ENCODE results near the gene IST1. TPM values are rescaled to one million over a fixed set of nuclear protein-coding genes. Genes with fewer than 3 reads are reported as not detected.
"Not testable (repeated sequence)": the region's sequence is repeated elsewhere in the genome, so short reads cannot be mapped to it uniquely, and the experiment has no call there.

IST1 gene
- total RNA-seq, 1 donor from 2014 or later: 167 TPM

DNA sequence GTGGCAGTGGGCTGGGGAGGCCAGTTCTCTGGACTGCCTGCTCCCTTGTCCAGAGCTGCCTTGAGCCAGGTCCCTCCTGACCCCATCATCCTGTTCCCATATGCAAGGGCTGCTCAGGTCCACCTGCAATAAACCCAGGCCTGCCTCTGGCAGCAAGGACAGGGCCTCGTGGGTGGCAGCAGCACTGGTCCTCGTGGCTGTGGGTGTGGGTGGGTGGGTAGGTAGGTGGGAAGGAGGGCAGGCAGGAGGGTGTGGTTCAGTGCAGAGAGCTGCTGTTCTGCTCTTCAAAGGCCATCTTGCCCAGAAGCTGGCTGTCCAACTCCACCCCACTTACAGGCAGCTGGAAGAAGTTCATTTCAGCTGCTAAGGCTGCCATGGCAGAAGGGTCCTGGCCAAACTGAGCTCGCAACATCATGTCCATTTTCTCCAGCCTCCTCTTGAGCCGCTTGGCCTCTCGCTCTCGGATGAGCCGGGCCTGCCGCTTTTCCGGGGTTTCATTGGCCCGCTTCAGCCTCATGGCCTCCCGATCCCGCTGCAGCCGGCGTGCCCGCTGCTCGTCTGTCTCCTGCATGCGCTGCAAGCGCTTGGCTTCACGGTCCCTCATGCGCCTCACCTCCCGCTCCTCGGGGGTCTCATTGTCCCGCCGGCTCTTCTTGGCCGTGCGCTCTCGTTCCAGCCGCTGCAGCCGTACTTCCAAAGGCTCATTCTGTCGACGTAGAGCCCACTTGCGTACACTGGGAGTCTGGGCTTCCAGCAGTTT, 35.4 kb upstream of the IST1 start:
- H3K36me3 Mint-ChIP-seq (ENCODE audit: low read depth): peaks cover 42% of the 10 kb centered on the region
- H3K27me3 Mint-ChIP-seq (ENCODE audit: low read depth): no peaks in the 10 kb centered on the region
- H3K4me1 Mint-ChIP-seq (ENCODE audit: low read depth): peaks cover 10% of the 10 kb centered on the region
- no peaks in the 10 kb centered on the region for H3K9me3 Mint-ChIP-seq
- intact Hi-C loops (cut with micrococcal nuclease): no loop called here
- no peak for DNase-seq (ENCODE audit: low spot score)
- H3K27ac Mint-ChIP-seq: no peak overlapping the region
- no peak overlapping the region for H3K4me3 Mint-ChIP-seq (ENCODE audit: low read depth)

GRCh38 chr16:71863995-71864394, 31.3 kb upstream of the IST1 start:
- DNase-seq (ENCODE audit: low spot score): no peak
- Mint-ChIP-seq H3K27ac (no peak overlapping the region), H3K9me3 (no peaks in the 10 kb centered on the region), H3K27me3 (ENCODE audit: low read depth) (no peaks in the 10 kb centered on the region), H3K4me3 (ENCODE audit: low read depth) (no peak overlapping the region), H3K4me1 (ENCODE audit: low read depth) (peaks cover 2% of the 10 kb centered on the region), H3K36me3 (ENCODE audit: low read depth) (peaks cover 39% of the 10 kb centered on the region)
- intact Hi-C loops (cut with micrococcal nuclease): no loop called here

- H3K27me3 Mint-ChIP-seq (ENCODE audit: low read depth): no peaks in the 10 kb centered on the region
- peaks cover 36% of the 10 kb centered on the region for H3K36me3 Mint-ChIP-seq (ENCODE audit: low read depth)
- peaks cover 5% of the 10 kb centered on the region for H3K4me1 Mint-ChIP-seq (ENCODE audit: low read depth)
- DNase-seq (ENCODE audit: low spot score): no peak
- H3K9me3 Mint-ChIP-seq: no peaks in the 10 kb centered on the region
- no peak overlapping the region for H3K4me3 Mint-ChIP-seq (ENCODE audit: low read depth)
- H3K27ac Mint-ChIP-seq: no peak overlapping the region
- intact Hi-C loops (cut with micrococcal nuclease): no loop called here
Observed at GRCh38 chr16:71865173-71865863, 30.0 kb upstream of the IST1 start.

DNA sequence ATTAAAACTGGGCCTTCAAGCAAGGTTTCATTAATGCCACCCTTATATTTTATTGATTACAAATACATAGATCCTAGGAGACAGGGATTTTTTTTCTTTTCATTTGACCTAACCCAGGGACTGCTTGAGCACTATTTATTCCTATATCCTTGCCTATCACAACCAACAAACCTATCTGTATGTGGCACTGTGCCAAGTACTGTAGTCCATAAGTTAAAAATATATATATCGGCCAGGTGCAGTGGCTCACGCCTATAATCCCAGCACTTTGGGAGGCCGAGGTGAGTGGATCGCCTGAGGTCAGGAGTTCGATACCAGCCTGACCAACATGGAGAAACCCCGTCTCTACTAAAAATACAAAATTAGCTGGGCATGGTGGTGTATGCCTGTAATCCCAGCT, 28.2 kb upstream of the IST1 start:
- DNase-seq (ENCODE audit: low spot score); H3K27ac Mint-ChIP-seq; H3K9me3 Mint-ChIP-seq; H3K4me3 Mint-ChIP-seq (ENCODE audit: low read depth); H3K27me3 Mint-ChIP-seq (ENCODE audit: low read depth); intact Hi-C loops (cut with micrococcal nuclease): not testable (repeated sequence)
- H3K36me3 Mint-ChIP-seq (ENCODE audit: low read depth): peaks cover 38% of the 10 kb centered on the region
- peaks cover 15% of the 10 kb centered on the region for H3K4me1 Mint-ChIP-seq (ENCODE audit: low read depth)

- no peaks in the 10 kb centered on the region for H3K9me3 Mint-ChIP-seq
- peaks cover 34% of the 10 kb centered on the region for H3K36me3 Mint-ChIP-seq (ENCODE audit: low read depth)
- H3K4me1 Mint-ChIP-seq (ENCODE audit: low read depth): peaks cover 18% of the 10 kb centered on the region
- H3K27ac Mint-ChIP-seq: no peak overlapping the region
- DNase-seq (ENCODE audit: low spot score): no peak
- intact Hi-C loops (cut with micrococcal nuclease): no loop called here
- no peaks in the 10 kb centered on the region for H3K27me3 Mint-ChIP-seq (ENCODE audit: low read depth)
- H3K4me3 Mint-ChIP-seq (ENCODE audit: low read depth): no peak overlapping the region
Observed at GRCh38 chr16:71867939-71868338, 27.4 kb upstream of the IST1 start.

DNA sequence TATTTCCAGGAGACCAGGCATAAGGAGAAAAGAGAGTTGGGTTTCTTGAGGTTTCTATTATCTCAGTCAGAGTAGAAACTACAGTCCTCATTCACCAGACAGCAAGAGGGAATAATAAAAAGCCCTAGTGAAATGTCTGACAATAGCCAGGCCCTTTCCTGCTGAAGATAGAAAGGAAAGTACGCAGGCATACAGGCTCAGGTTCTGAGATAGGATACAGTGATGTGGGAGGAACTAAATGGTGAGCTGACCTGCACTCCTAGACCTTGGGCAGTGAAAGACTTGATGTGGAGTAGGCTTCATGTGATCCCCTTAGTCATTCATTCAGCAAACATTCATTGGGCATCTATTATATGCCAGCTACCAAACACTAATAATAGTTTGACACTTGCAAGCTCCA, 26.2 kb upstream of the IST1 start:
- intact Hi-C loops (cut with micrococcal nuclease): no loop called here
- no peak for DNase-seq (ENCODE audit: low spot score)
- H3K36me3 Mint-ChIP-seq (ENCODE audit: low read depth): peaks cover 30% of the 10 kb centered on the region
- H3K4me3 Mint-ChIP-seq (ENCODE audit: low read depth): no peak overlapping the region
- H3K9me3 Mint-ChIP-seq: no peaks in the 10 kb centered on the region
- no peak overlapping the region for H3K27ac Mint-ChIP-seq
- peaks cover 22% of the 10 kb centered on the region for H3K4me1 Mint-ChIP-seq (ENCODE audit: low read depth)
- no peaks in the 10 kb centered on the region for H3K27me3 Mint-ChIP-seq (ENCODE audit: low read depth)

DNA sequence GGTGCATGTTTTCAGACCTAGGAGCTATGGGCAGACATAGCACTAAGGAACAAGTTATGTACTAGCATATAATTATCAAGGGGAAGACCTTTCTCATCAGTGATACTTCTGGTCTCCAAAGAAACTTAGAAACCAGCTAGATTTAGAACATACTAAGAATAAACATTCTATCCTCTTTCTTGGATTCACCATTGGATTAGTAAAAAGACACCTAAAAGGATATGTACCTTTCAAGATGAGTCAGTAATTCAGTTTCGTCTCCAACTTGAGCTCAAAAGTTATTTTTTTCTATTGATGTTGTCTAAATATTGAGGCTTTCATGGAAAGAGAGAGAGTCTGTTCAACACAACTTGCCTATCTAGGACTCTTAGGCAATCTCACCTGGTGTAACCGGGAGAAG, 24.5 kb upstream of the IST1 start:
- Mint-ChIP-seq H3K9me3 (no peaks in the 10 kb centered on the region), H3K27ac (no peak overlapping the region), H3K4me1 (ENCODE audit: low read depth) (peaks cover 20% of the 10 kb centered on the region)

DNA sequence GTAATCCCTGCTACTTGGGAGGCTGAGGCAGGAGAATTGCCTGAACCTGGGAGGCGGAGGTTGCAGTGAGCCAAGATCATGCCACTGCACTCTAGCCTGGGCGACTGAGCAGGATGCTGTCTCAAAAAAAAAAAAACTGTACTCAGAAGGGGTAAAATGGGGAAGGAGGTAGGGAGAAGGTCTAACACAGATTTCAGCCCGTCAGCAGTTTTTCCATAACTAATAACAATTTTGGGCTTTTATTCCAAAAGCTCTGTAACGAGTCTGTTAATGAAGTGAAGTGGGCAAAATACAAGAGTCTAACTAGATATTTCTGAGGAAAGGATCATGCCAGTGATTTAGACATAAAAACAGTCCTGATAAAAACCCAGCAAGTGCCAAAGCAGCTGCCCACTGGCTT, 22.1 kb upstream of the IST1 start:
- H3K27me3 Mint-ChIP-seq (ENCODE audit: low read depth): no peaks in the 10 kb centered on the region
- no peaks in the 10 kb centered on the region for H3K9me3 Mint-ChIP-seq
- DNase-seq (ENCODE audit: low spot score): no peak
- H3K4me3 Mint-ChIP-seq (ENCODE audit: low read depth): peak overlapping the region; percentile 45
- peaks cover 20% of the 10 kb centered on the region for H3K4me1 Mint-ChIP-seq (ENCODE audit: low read depth)
- H3K36me3 Mint-ChIP-seq (ENCODE audit: low read depth): peaks cover 16% of the 10 kb centered on the region
- peak overlapping the region; percentile 73 for H3K27ac Mint-ChIP-seq
- intact Hi-C loops (cut with micrococcal nuclease): no loop called here

More for the DNA sequence above, 24.5 kb upstream of the IST1 start:
- Mint-ChIP-seq H3K36me3 (ENCODE audit: low read depth) (peaks cover 18% of the 10 kb centered on the region), H3K27me3 (ENCODE audit: low read depth) (no peaks in the 10 kb centered on the region), H3K4me3 (ENCODE audit: low read depth) (no peak overlapping the region)
- intact Hi-C loops (cut with micrococcal nuclease): loop anchor here (1.0 kb wide), 1 partner anchor 29 kb away; no protein-coding TSS in a partner anchor
- DNase-seq (ENCODE audit: low spot score): no peak

- no peak for DNase-seq (ENCODE audit: low spot score)
- intact Hi-C loops (cut with micrococcal nuclease): no loop called here
- Mint-ChIP-seq H3K4me3 (ENCODE audit: low read depth) (no peak overlapping the region), H3K4me1 (ENCODE audit: low read depth) (peaks cover 36% of the 10 kb centered on the region), H3K27me3 (ENCODE audit: low read depth) (no peaks in the 10 kb centered on the region), H3K36me3 (ENCODE audit: low read depth) (peaks cover 32% of the 10 kb centered on the region), H3K9me3 (no peaks in the 10 kb centered on the region), H3K27ac (no peak overlapping the region)
Observed at GRCh38 chr16:71878911-71879310, 16.4 kb upstream of the IST1 start.

DNA sequence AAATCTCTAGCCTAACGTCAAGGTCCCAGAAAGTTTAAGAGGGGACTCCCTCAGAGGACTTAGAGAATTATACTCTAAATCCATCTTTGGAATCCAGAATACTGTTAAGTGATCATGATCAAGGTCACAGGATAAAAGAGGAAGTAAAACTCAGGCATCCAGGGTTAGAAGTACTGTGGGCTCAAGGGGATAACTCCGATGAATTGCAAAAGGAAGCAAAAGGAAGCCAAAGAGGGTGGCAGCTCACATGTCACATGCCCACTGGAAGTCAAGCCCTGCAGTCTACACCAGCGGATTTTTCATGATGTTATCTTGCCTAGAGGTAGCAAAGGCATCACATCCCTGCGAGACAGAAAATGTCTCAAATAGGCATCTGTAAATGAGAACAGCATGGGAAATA, 15.2 kb upstream of the IST1 start:
- peaks cover 1% of the 10 kb centered on the region for H3K27me3 Mint-ChIP-seq (ENCODE audit: low read depth)
- intact Hi-C loops (cut with micrococcal nuclease): loop anchor here (2.0 to 5.0 kb wide), 4 partner anchors 15 to 158 kb away; partner anchors contain the start of genes IST1 and PHLPP2
- peaks cover 42% of the 10 kb centered on the region for H3K4me1 Mint-ChIP-seq (ENCODE audit: low read depth)

GRCh38 chr16:71882505-71883167, 12.7 kb upstream of the IST1 start:
- Mint-ChIP-seq H3K4me1 (ENCODE audit: low read depth) (peaks cover 47% of the 10 kb centered on the region), H3K27ac (peak overlapping the region; percentile 73), H3K9me3 (no peaks in the 10 kb centered on the region), H3K27me3 (ENCODE audit: low read depth) (peaks cover 9% of the 10 kb centered on the region), H3K36me3 (ENCODE audit: low read depth) (peaks cover 24% of the 10 kb centered on the region), H3K4me3 (ENCODE audit: low read depth) (peak overlapping the region; percentile 81)
- DNase-seq (ENCODE audit: low spot score): peak; percentile 72
- intact Hi-C loops (cut with micrococcal nuclease): loop anchor here (5.0 kb wide), 2 partner anchors 80 to 160 kb away; partner anchors contain the start of gene PHLPP2

More for the DNA sequence above, 15.2 kb upstream of the IST1 start:
- no peak for DNase-seq (ENCODE audit: low spot score)
- Mint-ChIP-seq H3K9me3 (no peaks in the 10 kb centered on the region), H3K27ac (no peak overlapping the region), H3K4me3 (ENCODE audit: low read depth) (no peak overlapping the region), H3K36me3 (ENCODE audit: low read depth) (peaks cover 32% of the 10 kb centered on the region)

GRCh38 chr16:71883168-71883848, 12.0 kb upstream of the IST1 start:
- Mint-ChIP-seq H3K36me3 (ENCODE audit: low read depth) (peaks cover 24% of the 10 kb centered on the region), H3K4me3 (ENCODE audit: low read depth) (peak overlapping the region; percentile 81), H3K27ac (peak overlapping the region; percentile 73), H3K27me3 (ENCODE audit: low read depth) (peaks cover 9% of the 10 kb centered on the region), H3K4me1 (ENCODE audit: low read depth) (peaks cover 47% of the 10 kb centered on the region), H3K9me3 (no peaks in the 10 kb centered on the region)
- DNase-seq (ENCODE audit: low spot score): peak; percentile 25
- intact Hi-C loops (cut with micrococcal nuclease): loop anchor here (5.0 kb wide), 2 partner anchors 79 to 161 kb away; partner anchors contain the start of gene PHLPP2
